ENCODE results near the gene GALK2. TPM values are rescaled to one million over a fixed set of nuclear protein-coding genes. Genes with fewer than 3 reads are reported as not detected.

GALK2 gene
- total RNA-seq, 3 donors from 2014 or later: 26.2 to 69.5 (median 64.1) TPM

DNA sequence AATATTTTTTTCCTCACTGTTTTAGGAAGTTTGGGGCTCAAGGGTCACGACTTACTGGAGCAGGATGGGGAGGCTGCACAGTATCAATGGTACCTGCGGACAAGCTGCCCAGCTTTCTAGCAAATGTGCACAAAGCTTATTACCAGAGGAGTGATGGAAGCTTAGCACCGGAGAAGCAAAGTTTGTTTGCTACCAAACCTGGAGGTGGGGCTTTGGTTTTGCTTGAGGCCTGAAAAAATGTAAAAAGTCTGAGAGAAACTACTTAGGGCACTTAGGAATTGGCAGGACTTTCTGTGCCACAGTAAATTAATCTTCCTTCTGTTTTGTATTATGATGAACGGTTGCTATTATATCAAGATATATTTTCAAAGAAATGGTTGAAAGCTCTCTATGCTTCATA, 157.9 kb downstream of the GALK2 start:
- intact Hi-C loops (cut with DNase I; ENCODE audit: low total_unique reads): no loop called here
- no peak overlapping the region for H3K4me3 ChIP-seq
- no peaks in the 10 kb centered on the region for H3K4me1 ChIP-seq
- no peaks in the 10 kb centered on the region for H3K36me3 ChIP-seq
- no peaks in the 10 kb centered on the region for H3K9me3 ChIP-seq
- TF ChIP-seq, protein P1, sequence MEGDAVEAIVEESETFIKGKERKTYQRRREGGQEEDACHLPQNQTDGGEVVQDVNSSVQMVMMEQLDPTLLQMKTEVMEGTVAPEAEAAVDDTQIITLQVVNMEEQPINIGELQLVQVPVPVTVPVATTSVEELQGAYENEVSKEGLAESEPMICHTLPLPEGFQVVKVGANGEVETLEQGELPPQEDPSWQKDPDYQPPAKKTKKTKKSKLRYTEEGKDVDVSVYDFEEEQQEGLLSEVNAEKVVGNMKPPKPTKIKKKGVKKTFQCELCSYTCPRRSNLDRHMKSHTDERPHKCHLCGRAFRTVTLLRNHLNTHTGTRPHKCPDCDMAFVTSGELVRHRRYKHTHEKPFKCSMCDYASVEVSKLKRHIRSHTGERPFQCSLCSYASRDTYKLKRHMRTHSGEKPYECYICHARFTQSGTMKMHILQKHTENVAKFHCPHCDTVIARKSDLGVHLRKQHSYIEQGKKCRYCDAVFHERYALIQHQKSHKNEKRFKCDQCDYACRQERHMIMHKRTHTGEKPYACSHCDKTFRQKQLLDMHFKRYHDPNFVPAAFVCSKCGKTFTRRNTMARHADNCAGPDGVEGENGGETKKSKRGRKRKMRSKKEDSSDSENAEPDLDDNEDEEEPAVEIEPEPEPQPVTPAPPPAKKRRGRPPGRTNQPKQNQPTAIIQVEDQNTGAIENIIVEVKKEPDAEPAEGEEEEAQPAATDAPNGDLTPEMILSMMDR (IDR thresholded peaks at IDR 0.05): no peak
- TF ChIP-seq POLR2A (IDR thresholded peaks at IDR 0.05): no peak
- TF ChIP-seq POLR2AphosphoS5 (IDR thresholded peaks at IDR 0.05): no peak
- no peak overlapping the region for H3K27ac ChIP-seq
- H3K27me3 ChIP-seq: no peaks in the 10 kb centered on the region
- DNase-seq (ENCODE audit: low spot score in 2 of 2): no peak

DNA sequence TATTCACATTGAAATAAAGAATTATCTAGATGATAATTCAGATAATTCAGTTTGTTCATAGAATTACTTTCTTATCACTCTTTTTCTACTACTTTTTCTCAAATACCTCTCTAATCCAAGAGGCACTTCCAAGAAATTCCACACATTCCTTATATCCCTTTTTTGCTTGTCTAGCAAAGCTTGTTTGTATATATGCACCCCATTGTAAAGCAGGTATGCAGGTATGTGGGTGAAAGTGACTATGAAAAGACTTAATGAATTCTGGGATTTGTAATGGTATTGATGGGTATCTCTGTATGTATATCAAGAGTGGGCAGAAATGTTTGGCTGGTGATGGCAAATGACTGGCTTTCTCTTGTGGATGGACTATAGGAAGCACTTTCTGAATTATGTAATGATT, 158.9 kb downstream of the GALK2 start:
- H3K9me3 ChIP-seq: no peaks in the 10 kb centered on the region
- TF ChIP-seq, protein P1 (IDR thresholded peaks at IDR 0.05): no peak
- TF ChIP-seq POLR2AphosphoS5 (IDR thresholded peaks at IDR 0.05): no peak
- no peak for TF ChIP-seq POLR2A (IDR thresholded peaks at IDR 0.05)
- intact Hi-C loops (cut with DNase I; ENCODE audit: low total_unique reads): no loop called here
- DNase-seq (ENCODE audit: low spot score in 2 of 2): no peak
- H3K4me3 ChIP-seq: no peak overlapping the region
- H3K36me3 ChIP-seq: no peaks in the 10 kb centered on the region
- H3K27ac ChIP-seq: no peak overlapping the region
- no peaks in the 10 kb centered on the region for H3K27me3 ChIP-seq
- H3K4me1 ChIP-seq: no peaks in the 10 kb centered on the region

DNA sequence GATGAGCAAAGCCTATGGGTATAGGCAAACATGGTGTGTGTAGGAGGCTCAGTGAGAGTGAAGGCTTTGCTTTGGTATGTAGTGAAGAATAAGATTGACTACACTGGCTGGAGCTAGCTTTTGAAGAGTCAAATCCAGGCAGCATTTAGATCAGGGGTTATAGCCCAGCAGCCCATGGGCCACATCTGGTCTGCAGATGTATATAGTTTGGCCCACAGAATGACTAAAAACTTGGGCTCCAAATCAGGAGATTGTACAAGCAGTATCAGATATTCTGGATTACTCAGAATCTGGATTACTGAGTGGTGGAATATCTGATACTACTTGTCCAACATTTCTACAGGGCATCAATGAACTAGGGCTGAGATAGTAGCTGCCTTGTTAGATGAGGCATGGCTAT, 160.1 kb downstream of the GALK2 start:
- Histone ChIP-seq H3K4me3 (no peak overlapping the region), H3K9me3 (no peaks in the 10 kb centered on the region), H3K36me3 (no peaks in the 10 kb centered on the region), H3K27me3 (no peaks in the 10 kb centered on the region), H3K27ac (no peak overlapping the region), H3K4me1 (no peaks in the 10 kb centered on the region)
- DNase-seq (ENCODE audit: low spot score in 2 of 2): no peak
- intact Hi-C loops (cut with DNase I; ENCODE audit: low total_unique reads): no loop called here
- TF ChIP-seq POLR2AphosphoS5 (IDR thresholded peaks at IDR 0.05) (no peak), POLR2A (IDR thresholded peaks at IDR 0.05) (no peak)
- TF ChIP-seq, protein P1 (IDR thresholded peaks at IDR 0.05): no peak

- H3K36me3 ChIP-seq: no peaks in the 10 kb centered on the region
- TF ChIP-seq POLR2AphosphoS5 (IDR thresholded peaks at IDR 0.05): no peak
- TF ChIP-seq, protein P1 (IDR thresholded peaks at IDR 0.05): no peak
- no peak for TF ChIP-seq POLR2A (IDR thresholded peaks at IDR 0.05)
- no peaks in the 10 kb centered on the region for H3K9me3 ChIP-seq
- intact Hi-C loops (cut with DNase I; ENCODE audit: low total_unique reads): no loop called here
- no peak for DNase-seq (ENCODE audit: low spot score in 2 of 2)
- no peak overlapping the region for H3K4me3 ChIP-seq
- no peaks in the 10 kb centered on the region for H3K4me1 ChIP-seq
- H3K27me3 ChIP-seq: no peaks in the 10 kb centered on the region
- no peak overlapping the region for H3K27ac ChIP-seq
These were observed 161.4 kb downstream of the GALK2 start for GRCh38 chr15:49331442-49331841.

DNA sequence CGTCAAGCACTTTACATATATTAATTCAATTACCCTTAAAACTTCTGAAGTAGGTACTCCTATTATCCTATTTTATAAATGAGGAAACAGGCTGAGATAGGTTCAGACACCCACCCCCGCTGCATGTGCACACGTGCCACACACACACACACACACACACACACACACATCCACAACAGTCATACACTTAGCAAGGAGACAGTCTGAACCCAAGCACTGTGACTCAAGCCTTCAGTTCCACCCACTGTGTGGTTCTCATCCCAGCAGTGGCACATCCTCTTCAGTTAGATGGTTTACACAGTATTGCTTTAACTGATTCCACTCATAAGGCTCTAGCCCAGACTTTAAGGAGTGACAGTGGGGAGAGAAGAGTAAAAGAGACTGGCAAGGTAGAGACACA, 161.9 kb downstream of the GALK2 start:
- Histone ChIP-seq H3K36me3 (no peaks in the 10 kb centered on the region), H3K27me3 (no peaks in the 10 kb centered on the region), H3K4me1 (no peaks in the 10 kb centered on the region), H3K27ac (no peak overlapping the region), H3K9me3 (no peaks in the 10 kb centered on the region), H3K4me3 (no peak overlapping the region)
- intact Hi-C loops (cut with DNase I; ENCODE audit: low total_unique reads): no loop called here
- DNase-seq (ENCODE audit: low spot score in 2 of 2): no peak
- no peak for TF ChIP-seq POLR2A (IDR thresholded peaks at IDR 0.05)
- TF ChIP-seq, protein P1 (IDR thresholded peaks at IDR 0.05): no peak
- no peak for TF ChIP-seq POLR2AphosphoS5 (IDR thresholded peaks at IDR 0.05)

Measured in breast epithelium (tissue), 4 donors.